A673 (cell line): ENCODE results near the gene CFAP92. TPM values are rescaled to one million over a fixed set of nuclear protein-coding genes. Genes with fewer than 3 reads are reported as not detected.

ENCODE experiments used
- BruUV-seq: library from RNA; stranded (reverse); fragments of 400-500 nt; replicated peaks from 2 replicates; lab custom pipeline; 2021; lab: Mats Ljungman, UMichigan
- CTCF ChIA-PET: fragments of 300-600 bp; sonication (Branson Sonifier 250); formaldehyde crosslinking; loops from one replicate; lab custom pipeline; 2022; ENCODE audit warnings: antibody characterized with exemption; lab: Charles Lee
- POLR2A ChIA-PET: fragments of 300-600 bp; sonication (Branson Sonifier 250); formaldehyde crosslinking; loops from one replicate; lab custom pipeline; 2022; ENCODE audit warnings: antibody characterized with exemption; ENCODE audit not compliant: low non-redundant PET; lab: Charles Lee
- DNase-seq: peaks from one replicate; pipeline ENCODE4 v3.0.0-alpha.2; 2015; ENCODE audit warnings: low spot score
- H3K27ac ChIP-seq: fragments of 200-600 bp; sonication (generic); 2 replicates; pipeline ENCODE4 v1.5.1; 2016; ENCODE audit warnings: mixed run types, low read depth, mild to moderate bottlenecking, mixed read lengths, antibody characterized with exemption, low read length; ENCODE audit not compliant: poor library complexity, severe bottlenecking
- H3K27me3 ChIP-seq: fragments of 200-600 bp; sonication (generic); replicated peaks from 2 replicates; pipeline ENCODE4 v1.6.1; 2017; ENCODE audit warnings: mixed run types, low read depth, mild to moderate bottlenecking, mixed read lengths, antibody characterized with exemption, low read length; ENCODE audit not compliant: insufficient read depth, poor library complexity
- H3K36me3 ChIP-seq: fragments of 200-600 bp; sonication (generic); 2 replicates; pipeline ENCODE4 v1.6.1; 2016; ENCODE audit warnings: mixed run types, mild to moderate bottlenecking, mixed read lengths, antibody characterized with exemption, low read length; ENCODE audit not compliant: insufficient read depth, poor library complexity, severe bottlenecking
- H3K4me1 ChIP-seq: fragments of 200-600 bp; sonication (generic); 2 replicates; pipeline ENCODE4 v1.6.1; 2017; ENCODE audit warnings: mixed run types, mild to moderate bottlenecking, mixed read lengths, antibody characterized with exemption, low read length; ENCODE audit not compliant: insufficient read depth, poor library complexity, severe bottlenecking
- H3K4me3 ChIP-seq: fragments of 200-600 bp; sonication (generic); 2 replicates; pipeline ENCODE4 v1.5.1; 2016; ENCODE audit warnings: low read depth, mixed run types, mild to moderate bottlenecking, mixed read lengths, low read length; ENCODE audit not compliant: poor library complexity, severe bottlenecking
- H3K9me3 ChIP-seq: fragments of 200-600 bp; sonication (generic); 2 replicates; pipeline ENCODE4 v1.6.1; 2016; ENCODE audit warnings: mixed run types, low read depth, mild to moderate bottlenecking, mixed read lengths, antibody characterized with exemption, low read length; ENCODE audit not compliant: poor library complexity, severe bottlenecking
- CTCF ChIP-seq: fragments of 300-800, 200-600 bp; sonication (generic); conservative IDR thresholded peaks from 2 replicates; pipeline ENCODE4 v1.5.1; 2017; ENCODE audit warnings: low read depth, mild to moderate bottlenecking, antibody characterized with exemption, low read length, moderate library complexity, mixed read lengths
- EZH2 ChIP-seq: fragments of 200-600 bp; sonication (generic); IDR thresholded peaks from 2 replicates; pipeline ENCODE4 v1.6.1; 2017; ENCODE audit warnings: borderline replicate concordance, low read depth, mild to moderate bottlenecking, mixed read lengths, antibody characterized with exemption, low read length; ENCODE audit not compliant: poor library complexity, severe bottlenecking
- intact Hi-C: fragments of 100-400 bp; cut with micrococcal nuclease; formaldehyde crosslinking; loops from one replicate; pipeline ENCODE4 v1.10.0; 2022; ENCODE audit not compliant: unreplicated experiment
- total RNA-seq: library from RNA; stranded (reverse); gene quantifications from 2 replicates; pipeline ENCODE4 v1.2.3, GENCODE V29; 2021

Gene CFAP92
- total RNA-seq, 1 experiment from 2014 or later: not detected

DNA sequence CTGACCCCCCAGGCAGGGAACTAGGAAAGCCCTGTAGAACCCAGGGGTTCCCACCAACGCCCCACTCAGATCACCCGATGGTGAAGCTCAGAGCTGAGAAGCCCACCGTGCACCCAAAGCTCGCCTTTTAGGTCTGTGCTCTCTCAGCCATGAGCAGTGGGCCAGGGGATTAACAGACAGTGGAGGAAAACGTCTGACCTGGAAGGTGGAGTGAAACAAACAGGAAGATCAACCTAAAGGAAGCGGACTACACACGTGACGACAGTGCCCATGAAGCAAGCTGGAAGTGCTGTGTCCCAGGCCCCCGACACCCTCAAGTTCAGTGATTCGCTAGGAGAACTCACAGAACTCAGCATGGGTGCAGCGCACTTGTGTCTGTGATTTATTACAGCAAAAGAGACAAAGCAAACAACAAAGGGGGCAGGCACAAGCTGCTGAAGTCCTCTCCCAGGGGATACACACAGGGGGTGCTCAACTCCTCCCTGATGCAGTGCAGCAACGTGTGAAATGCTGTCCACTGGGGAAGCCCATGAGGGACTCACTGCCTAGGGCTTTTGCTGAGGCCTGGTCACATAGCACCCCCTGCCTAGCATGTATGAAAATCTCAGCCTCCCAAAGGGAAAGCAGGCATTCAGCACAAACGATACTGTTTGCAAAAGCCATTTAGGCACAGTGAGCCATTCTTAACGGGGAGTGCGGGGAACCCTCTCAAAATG, 43.5 kb downstream of the CFAP92 start:
- peak; percentile 67 for DNase-seq
- intact Hi-C loops: no loop called here
- H3K27me3 ChIP-seq: no peaks in the 10 kb centered on the region
- ChIA-PET POLR2A (no interaction called here), CTCF (interaction anchor here (0.9 to 1.0 kb wide), 2 partner anchors 20 to 260 kb away, joined by 4 read pairs; no protein-coding TSS in a partner anchor)
- H3K4me3 ChIP-seq: no peak overlapping the region
- H3K4me1 ChIP-seq: no peaks in the 10 kb centered on the region
- no peaks in the 10 kb centered on the region for H3K9me3 ChIP-seq
- peak; percentile 54 for TF ChIP-seq CTCF
- TF ChIP-seq EZH2: no peak
- no TSS peak for BruUV-seq
- H3K36me3 ChIP-seq: no peaks in the 10 kb centered on the region
- H3K27ac ChIP-seq: no peak overlapping the region

DNA sequence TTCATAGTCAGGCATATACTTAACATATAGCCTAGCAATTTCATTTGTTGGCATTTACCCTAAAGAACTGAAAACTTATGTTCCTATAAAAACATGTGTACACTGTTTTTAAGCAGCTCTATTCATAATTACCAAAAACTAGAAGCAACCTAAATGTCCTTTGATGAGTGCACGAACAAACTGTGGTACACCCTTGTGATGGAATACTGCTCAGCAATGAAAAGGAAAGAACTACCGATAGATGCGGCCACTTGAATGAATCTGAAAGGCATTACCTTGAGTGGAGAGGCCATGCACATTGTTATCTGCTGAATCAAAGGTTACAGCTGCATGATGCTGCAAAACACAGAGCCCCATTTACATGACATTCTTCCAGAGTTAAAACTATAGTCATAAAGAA, 44.7 kb downstream of the CFAP92 start:
- Histone ChIP-seq H3K9me3 (no peaks in the 10 kb centered on the region), H3K36me3 (no peaks in the 10 kb centered on the region), H3K27me3 (no peaks in the 10 kb centered on the region), H3K4me1 (no peaks in the 10 kb centered on the region), H3K27ac (no peak overlapping the region), H3K4me3 (no peak overlapping the region)
- no peak for DNase-seq
- intact Hi-C loops: loop anchor here (10.0 kb wide), 1 partner anchor 334 kb away; no protein-coding TSS in a partner anchor
- no TSS peak for BruUV-seq
- ChIA-PET POLR2A (no interaction called here), CTCF (no interaction called here)
- TF ChIP-seq EZH2 (no peak), CTCF (no peak)

DNA sequence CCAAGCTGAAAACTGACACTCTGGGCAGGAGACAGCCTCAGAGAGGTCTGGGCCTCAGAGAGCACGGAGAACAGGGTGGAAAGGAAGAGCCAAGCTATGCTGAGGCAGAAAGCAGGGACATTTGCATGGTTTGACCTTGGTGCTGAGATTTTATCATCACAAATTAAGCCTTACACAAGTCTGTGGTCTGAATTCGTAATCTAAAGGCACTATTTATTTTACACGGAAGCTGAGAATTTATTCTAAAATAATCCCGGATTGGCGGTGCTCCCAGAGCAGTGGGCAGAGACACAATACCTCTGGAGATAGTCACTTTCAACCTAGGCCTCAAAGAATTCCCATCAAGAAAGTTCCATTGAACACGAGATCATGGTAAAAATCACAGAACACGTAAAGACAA, 47.5 kb downstream of the CFAP92 start:
- Histone ChIP-seq H3K4me1 (no peaks in the 10 kb centered on the region), H3K4me3 (no peak overlapping the region), H3K27ac (no peak overlapping the region), H3K36me3 (no peaks in the 10 kb centered on the region), H3K27me3 (no peaks in the 10 kb centered on the region), H3K9me3 (no peaks in the 10 kb centered on the region)
- no peak for DNase-seq
- TF ChIP-seq CTCF: no peak
- TF ChIP-seq EZH2: no peak
- intact Hi-C loops: loop anchor here (10.0 kb wide), 1 partner anchor 332 kb away; no protein-coding TSS in a partner anchor
- BruUV-seq: no TSS peak
- ChIA-PET CTCF (no interaction called here), POLR2A (no interaction called here)
